Measurements from ENCODE around the gene KHK. TPM values are rescaled to one million over a fixed set of nuclear protein-coding genes. Genes with fewer than 3 reads are reported as not detected.

KHK gene
- total RNA-seq, 4 donors from 2014 or later = 5.1 to 12.2 (median 9.1) TPM

GRCh38 chr2:27039871-27040270 is 46.7 kb upstream of the KHK start:
- DNase-seq (ENCODE audit: low spot score in 2 of 2) = no peak
- Histone ChIP-seq H3K4me1 (peaks cover 0 to 9% (median under 1%) of the 10 kb centered on the region in 4 donors), H3K4me3 (no peak overlapping the region), H3K27ac (no peak overlapping the region), H3K36me3 (peaks cover 0 to 72% (median 56%) of the 10 kb centered on the region in 3 donors), H3K27me3 (no peaks in the 10 kb centered on the region), H3K9me3 (no peaks in the 10 kb centered on the region)
- WGBS, 2 donors = 95 to 99% methylated on average over 7 of the region's 7 CpGs
- no peak for TF ChIP-seq POLR2A (IDR thresholded peaks at IDR 0.05)
- TF ChIP-seq EP300 (IDR thresholded peaks at IDR 0.05) = no peak
- TF ChIP-seq CTCF (IDR thresholded peaks at IDR 0.05) = no peak

GRCh38 chr2:27040282-27040681 is 46.3 kb upstream of the KHK start:
- H3K9me3 ChIP-seq = no peaks in the 10 kb centered on the region
- TF ChIP-seq POLR2A (IDR thresholded peaks at IDR 0.05) = no peak
- no peak for TF ChIP-seq EP300 (IDR thresholded peaks at IDR 0.05)
- TF ChIP-seq CTCF (IDR thresholded peaks at IDR 0.05) = no peak
- peaks cover 0 to 68% (median 52%) of the 10 kb centered on the region in 3 donors for H3K36me3 ChIP-seq
- no peak overlapping the region for H3K4me3 ChIP-seq
- WGBS, 2 donors = 92 to 93% methylated on average over 8 of the region's 8 CpGs
- peaks cover 0 to 5% (median 0%) of the 10 kb centered on the region in 4 donors for H3K4me1 ChIP-seq
- DNase-seq (ENCODE audit: low spot score in 2 of 2) = no peak
- H3K27me3 ChIP-seq = no peaks in the 10 kb centered on the region
- no peak overlapping the region for H3K27ac ChIP-seq

- Histone ChIP-seq H3K27me3 (no peaks in the 10 kb centered on the region), H3K27ac (no peak overlapping the region), H3K36me3 (peaks cover 0 to 53% (median 37%) of the 10 kb centered on the region in 3 donors), H3K4me3 (no peak overlapping the region), H3K4me1 (no peaks in the 10 kb centered on the region), H3K9me3 (no peaks in the 10 kb centered on the region)
- DNase-seq (ENCODE audit: low spot score in 2 of 2) = no peak
- WGBS, 2 donors = 39 to 54% methylated on average over 5 of the region's 5 CpGs
- TF ChIP-seq POLR2A (IDR thresholded peaks at IDR 0.05) = no peak
- no peak for TF ChIP-seq EP300 (IDR thresholded peaks at IDR 0.05)
- no peak for TF ChIP-seq CTCF (IDR thresholded peaks at IDR 0.05)
Observed at GRCh38 chr2:27041752-27042151, 44.8 kb upstream of the KHK start.

- WGBS, 2 donors = 71 to 74% methylated on average over 10 of the region's 10 CpGs
- Histone ChIP-seq H3K4me1 (no peaks in the 10 kb centered on the region), H3K27ac (no peak overlapping the region), H3K36me3 (peaks cover 0 to 49% (median 33%) of the 10 kb centered on the region in 3 donors), H3K9me3 (no peaks in the 10 kb centered on the region), H3K4me3 (no peak overlapping the region), H3K27me3 (no peaks in the 10 kb centered on the region)
- no peak for DNase-seq (ENCODE audit: low spot score in 2 of 2)
- TF ChIP-seq POLR2A (IDR thresholded peaks at IDR 0.05) (no peak), CTCF (IDR thresholded peaks at IDR 0.05) (no peak), EP300 (IDR thresholded peaks at IDR 0.05) (no peak)
Observed at GRCh38 chr2:27042159-27042661, 44.4 kb upstream of the KHK start.

GRCh38 chr2:27042985-27043634 is 43.5 kb upstream of the KHK start:
- no peak overlapping the region for H3K4me3 ChIP-seq
- H3K36me3 ChIP-seq = peaks cover 0 to 40% (median 24%) of the 10 kb centered on the region in 3 donors
- H3K27ac ChIP-seq = no peak overlapping the region
- 85 to 86% methylated on average over 7 of the region's 7 CpGs for WGBS, 2 donors
- H3K9me3 ChIP-seq = no peaks in the 10 kb centered on the region
- DNase-seq (ENCODE audit: low spot score in 2 of 2) = no peak
- no peaks in the 10 kb centered on the region for H3K4me1 ChIP-seq
- H3K27me3 ChIP-seq = no peaks in the 10 kb centered on the region
- no peak for TF ChIP-seq POLR2A (IDR thresholded peaks at IDR 0.05)
